ENCODE results near the gene BRCA1.
"Not testable (repeated sequence)": the region's sequence is repeated elsewhere in the genome, so short reads cannot be mapped to it uniquely, and the experiment has no call there.

BRCA1 gene

DNA sequence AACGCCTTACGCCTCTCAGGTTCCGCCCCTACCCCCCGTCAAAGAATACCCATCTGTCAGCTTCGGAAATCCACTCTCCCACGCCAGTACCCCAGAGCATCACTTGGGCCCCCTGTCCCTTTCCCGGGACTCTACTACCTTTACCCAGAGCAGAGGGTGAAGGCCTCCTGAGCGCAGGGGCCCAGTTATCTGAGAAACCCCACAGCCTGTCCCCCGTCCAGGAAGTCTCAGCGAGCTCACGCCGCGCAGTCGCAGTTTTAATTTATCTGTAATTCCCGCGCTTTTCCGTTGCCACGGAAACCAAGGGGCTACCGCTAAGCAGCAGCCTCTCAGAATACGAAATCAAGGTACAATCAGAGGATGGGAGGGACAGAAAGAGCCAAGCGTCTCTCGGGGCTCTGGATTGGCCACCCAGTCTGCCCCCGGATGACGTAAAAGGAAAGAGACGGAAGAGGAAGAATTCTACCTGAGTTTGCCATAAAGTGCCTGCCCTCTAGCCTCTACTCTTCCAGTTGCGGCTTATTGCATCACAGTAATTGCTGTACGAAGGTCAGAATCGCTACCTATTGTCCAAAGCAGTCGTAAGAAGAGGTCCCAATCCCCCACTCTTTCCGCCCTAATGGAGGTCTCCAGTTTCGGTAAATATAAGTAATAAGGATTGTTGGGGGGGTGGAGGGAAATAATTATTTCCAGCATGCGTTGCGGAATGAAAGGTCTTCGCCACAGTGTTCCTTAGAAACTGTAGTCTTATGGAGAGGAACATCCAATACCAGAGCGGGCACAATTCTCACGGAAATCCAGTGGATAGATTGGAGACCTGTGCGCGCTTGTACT lies at the start of gene BRCA1:
TSS of gene BRCA1 (minus strand) at position 232 of the 834 bp plus-strand sequence. CDS start 1,268 bp downstream, outside the sequence.
- DNase-seq, result peak; percentile 86

DNA sequence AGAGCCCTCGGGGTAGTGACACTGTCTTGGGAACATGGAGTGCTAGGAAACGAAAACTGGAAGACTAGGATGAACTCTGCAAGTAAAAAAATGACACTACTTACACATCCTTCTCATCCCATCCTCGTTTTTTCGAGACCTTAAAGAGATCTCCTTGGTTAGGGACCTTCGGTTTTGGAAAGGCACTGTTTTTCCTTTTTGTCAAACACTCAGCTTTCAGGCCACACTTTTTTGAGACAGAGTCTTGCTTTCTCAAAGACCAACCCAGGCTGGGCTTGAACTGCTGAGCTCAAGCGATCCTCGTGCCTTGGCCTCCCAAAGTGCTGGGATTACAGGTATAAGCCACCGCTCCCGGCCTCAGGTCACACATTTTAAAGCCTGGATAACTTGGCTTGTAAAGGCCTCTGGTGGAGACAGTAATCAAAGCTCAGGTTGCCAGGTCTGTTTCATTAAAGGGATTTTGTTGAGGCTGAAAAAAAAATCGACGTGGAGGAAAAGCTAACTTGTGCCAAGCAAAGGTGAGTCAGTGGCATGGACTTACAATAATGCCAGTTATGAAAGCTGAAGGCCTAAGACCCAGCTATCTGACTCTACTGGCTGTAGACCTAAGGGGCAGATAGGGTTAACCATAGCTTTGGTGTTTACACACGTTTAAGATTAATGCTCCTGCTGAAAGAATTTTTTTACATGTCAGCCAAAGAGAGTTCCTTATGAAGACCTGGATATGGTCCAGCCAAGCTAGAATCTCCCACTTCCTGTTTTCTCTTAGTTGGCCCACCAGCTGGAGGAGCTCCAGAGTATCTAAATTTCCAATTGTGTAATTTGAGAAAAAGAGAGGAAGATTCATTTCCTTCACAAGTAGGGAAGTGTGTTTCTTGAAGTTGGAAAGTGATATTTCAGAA lies 46.7 kb upstream of the BRCA1 start:
- no peak for DNase-seq

DNA sequence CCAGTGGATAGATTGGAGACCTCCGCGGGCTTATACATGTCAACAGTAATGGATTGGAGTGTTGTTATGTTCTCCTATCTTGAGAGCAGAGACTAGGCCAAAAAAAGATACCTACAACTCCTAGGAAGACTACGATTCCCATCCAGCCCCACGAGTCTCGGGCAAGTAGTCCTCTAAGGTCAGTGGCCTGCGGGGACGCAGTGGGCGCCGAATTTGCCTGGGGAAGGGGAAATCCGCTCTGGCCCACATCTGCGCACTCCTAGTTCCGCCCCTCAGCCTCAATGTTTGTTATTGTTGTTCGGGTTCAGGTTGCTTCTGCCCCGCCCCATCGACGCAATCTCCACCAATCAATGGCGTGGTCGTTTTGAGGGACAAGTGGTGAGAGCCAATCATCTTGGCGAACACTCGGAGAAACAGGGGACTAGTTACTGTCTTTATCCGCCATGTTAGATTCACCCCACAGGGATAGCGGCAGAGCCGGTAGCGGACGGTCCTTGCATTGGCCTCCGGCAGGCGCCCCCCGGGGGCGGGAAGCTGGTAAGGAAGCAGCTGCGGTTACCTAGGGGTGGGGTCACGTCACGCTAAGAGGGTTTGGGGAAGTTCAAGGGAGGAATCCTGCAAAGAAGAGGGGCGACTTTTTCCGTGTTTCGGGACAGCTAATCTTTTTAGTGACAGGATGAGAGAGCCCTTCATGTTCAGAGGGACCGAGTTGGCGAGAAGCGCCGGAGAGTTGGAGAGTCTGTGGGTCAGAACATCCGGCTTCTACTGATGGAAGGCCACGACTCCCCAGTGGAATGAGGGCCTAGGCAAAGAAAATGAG lies 45.8 kb upstream of the BRCA1 start, which contains the start of gene NBR1:
TSS of gene NBR1 (plus strand) at position 449 of the 820 bp plus-strand sequence. CDS start 4,586 bp downstream, outside the sequence.
- DNase-seq, result peak; percentile 85

DNA sequence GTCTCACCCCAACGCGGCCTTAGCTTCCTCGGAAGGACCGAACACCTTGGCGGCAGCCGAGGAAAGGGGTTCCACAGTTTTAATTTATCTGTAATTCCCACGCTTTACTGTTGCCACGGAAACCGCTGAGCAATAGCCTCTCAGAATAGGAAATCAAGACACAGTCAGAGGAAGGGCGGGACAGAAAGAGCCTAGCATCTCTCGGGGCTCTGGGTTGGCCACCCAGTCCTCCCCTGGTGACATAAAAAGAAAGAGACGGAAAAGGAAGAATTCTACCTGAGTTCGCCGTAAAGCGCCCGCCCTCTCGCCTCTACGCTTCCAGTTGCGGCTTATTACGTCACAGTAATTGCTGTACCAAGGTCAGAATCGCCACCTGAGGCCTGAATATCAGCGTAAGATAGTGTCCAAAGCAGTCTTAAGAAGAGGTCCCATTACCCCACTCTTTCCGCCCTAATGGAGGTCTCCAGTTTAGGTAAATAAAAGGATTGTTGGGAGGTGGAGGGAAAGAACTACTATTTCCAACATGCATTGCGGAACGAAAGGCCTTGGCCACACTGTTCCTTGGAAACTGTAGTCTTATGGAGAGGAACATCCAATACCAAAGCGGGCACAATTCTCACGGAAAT lies 45.1 kb upstream of the BRCA1 start:
- DNase-seq, result peak; percentile 76

- peak; percentile 15 for DNase-seq
Observed at GRCh38 chr17:43169561-43170139, 44.5 kb upstream of the BRCA1 start.

DNA sequence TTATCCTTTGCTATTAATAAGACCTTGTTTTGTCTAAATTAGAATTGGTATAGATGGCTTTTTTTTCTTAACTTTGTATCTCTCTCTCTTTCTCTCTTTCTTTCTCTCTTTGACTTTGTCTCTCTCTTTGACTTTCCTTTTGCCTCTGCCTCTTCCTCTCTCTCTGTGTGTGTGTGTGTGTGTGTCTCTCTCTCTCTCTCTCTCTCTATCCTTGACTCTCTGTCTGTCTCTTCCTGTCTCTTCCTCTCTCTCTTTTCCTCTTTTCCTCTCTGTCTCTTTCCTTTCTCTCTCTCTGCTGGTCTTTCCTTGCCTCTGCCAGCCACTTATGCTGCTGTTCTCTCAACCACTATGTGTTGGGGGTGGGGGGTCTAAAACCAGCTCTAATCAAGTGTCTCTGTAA lies 40.8 kb upstream of the BRCA1 start:
- DNase-seq, result not testable (repeated sequence)

DNA sequence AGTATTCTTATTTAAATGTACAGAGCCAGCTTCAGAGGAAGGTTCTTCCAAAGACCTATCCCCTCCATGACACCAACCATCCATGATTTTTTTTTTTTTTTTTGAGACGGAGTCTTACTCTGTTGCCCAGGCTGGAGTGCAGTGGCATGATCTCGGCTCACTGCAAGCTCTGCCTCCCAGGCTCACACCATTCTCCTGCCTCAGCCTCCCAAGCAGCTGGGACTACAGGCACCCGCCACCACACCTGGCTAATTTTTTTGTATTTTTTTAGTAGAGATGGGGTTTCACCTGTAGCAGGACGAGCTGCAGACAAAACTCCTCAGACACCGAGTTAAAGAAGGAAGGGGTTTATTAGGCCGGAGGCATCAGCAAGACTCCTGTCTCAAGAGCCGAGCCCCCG lies 34.8 kb upstream of the BRCA1 start:
- DNase-seq, result not testable (repeated sequence)

DNA sequence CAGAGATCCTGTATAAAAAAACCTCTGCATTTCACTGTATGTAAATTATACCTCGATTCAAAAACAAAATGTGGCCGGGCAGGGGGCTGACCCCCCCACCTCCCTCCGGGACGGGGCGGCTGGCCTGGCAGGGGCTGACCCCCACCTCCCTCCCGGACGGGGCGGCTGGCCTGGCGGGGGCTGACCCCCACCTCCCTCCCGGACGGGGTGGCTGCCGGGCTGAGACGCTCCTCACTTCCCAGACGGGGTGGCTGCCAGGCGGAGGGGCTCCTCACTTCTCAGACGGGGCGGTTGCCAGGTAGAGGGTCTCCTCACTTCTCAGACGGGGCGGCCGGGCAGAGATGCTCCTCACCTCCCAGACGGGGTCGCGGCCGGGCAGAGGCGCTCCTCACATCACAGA lies 34.1 kb upstream of the BRCA1 start:
- DNase-seq, result not testable (repeated sequence)

DNA sequence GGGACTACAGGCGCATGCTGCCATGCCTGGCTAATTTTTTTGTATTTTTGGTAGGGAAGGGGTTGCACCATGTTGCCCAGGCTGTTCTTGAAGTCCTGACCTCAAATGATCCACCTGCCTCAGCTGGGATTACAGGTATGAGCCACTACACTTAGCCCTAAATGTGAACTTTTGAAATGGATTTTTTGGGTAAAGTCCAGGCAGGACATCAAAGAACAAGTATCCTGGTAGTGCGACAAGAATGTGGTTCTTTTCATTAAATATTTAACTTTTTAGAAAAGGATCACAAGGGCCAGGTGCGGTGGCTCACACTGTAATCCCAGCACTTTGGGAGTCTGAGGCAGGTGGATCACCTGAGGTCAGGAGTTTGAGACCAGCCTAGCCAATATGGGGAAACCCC lies 30.5 kb upstream of the BRCA1 start:
- DNase-seq, result no peak

DNA sequence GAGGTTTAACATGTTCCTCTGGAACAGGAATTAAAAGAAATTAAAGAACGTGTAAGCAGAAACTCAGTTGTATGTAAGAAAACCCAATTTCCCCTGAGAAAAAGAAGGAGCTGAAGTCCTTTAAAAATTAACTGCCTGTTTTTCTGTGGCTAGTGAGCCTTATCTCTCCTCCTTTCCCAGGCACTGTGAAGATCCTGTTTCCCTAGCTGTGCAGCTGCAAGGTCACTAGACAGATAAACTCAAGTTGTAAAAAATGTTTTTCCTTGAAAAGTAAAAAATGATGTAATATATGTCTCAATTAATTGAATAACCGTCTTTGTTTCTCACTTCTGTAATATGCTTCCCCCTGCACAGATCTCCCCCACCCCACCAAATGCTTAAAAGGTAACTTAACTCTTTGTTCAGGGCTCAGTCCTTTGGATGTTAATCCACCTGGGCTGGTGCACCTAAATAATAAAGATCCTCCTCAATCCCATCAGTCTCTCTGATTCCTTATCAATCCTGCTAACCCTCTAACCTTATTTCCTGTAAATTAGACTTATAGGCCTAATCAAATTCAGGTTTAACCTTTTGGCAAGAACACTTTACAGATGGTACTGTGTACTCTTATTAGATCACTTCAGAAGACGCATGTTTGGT lies 28.2 kb upstream of the BRCA1 start:
- not testable (repeated sequence) for DNase-seq

DNA sequence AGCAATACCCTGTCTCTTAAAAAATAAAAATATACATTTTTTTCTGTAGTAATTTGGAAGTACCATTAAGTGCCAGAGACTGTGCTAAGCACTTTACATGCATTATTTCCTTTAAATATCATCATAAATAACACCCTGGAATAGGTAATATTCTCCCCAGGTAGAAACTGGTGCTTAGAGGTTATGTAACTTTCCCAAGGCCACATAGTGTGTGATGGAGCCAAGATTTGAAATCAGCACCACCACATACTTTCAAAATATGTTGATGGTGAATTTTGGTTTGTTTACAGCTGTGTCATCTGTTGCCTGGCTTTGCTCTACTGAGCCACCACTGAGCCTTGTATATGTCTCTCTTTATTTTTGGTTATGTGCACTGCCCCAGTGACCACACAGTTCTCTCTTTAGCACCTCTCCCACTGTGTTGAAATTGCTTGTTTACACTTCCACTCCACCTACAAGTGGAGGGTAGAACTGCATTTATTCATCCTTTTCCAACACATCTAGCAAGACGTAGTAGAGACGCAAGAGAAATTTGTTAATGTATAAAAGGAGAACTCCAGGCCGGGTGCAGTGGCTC lies 26.8 kb upstream of the BRCA1 start:
- no peak for DNase-seq

DNA sequence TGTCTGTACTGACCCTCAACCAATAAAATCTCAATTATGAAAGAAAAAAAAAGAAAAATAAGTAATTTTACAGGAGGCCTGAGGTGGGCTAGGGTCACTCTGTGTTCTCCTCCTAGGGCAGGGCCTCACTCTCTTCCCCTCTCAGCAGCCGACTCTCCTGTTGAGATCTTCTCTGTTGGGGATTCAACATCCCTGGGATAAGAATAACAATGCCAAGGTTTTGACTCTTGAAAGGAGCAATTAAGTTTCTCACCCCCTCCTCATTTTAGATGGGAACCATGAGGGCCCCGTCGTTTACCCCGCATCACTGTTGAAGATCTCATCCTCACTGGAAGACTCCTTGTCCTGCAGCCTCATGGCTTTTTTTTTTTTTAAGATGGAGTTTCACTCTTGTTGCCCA lies 21.5 kb upstream of the BRCA1 start:
- no peak for DNase-seq

GRCh38 chr17:43143201-43143600 lies 18.0 kb upstream of the BRCA1 start:
- no peak for DNase-seq

- no peak for DNase-seq
Observed at GRCh38 chr17:43142153-43142552, 17.0 kb upstream of the BRCA1 start.

DNA sequence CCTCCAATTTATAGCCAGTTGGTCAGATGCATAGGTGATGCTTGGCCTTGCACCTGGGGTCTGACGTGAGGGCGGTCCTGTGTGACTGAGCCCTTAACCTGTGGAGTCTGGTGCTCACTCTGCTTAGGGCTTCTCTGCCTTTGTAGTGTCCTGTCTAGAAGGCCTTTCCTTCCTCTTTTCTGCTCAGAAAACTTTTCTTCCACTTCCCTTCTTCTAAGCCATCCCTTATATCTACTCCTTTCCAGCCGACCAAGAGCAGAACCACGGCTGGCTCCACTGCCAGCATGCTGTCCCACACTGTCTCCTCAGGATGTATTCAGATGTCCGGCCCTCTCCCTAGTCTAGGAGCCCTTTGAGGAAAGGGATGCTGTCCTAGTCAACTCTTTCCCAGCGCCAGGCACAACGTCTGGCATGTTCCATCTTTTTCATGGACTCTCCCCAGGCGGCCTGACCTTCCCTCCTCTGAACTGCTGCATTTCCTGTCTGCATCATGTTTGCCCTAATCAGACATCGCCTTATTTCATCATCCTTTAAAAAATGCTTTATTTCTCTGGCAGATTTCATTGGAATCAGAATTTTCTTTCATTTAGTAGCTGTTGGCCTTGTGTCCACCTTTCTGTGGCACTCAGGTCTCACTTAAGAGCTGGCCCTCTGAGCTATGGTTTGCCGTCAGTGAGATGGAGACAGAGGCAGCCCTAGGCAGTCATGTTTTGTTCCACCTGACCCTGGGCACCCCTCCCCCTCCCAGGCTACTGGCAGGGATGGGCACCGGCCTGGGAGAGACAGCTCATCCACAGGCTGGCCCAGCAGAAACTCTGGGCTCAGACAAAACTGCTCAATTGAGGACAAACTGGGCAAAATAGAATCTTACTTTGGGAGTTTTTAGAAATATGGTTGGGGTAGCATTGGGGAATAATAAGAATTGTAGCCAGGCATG lies 15.5 kb upstream of the BRCA1 start:
- DNase-seq, result no peak

DNA sequence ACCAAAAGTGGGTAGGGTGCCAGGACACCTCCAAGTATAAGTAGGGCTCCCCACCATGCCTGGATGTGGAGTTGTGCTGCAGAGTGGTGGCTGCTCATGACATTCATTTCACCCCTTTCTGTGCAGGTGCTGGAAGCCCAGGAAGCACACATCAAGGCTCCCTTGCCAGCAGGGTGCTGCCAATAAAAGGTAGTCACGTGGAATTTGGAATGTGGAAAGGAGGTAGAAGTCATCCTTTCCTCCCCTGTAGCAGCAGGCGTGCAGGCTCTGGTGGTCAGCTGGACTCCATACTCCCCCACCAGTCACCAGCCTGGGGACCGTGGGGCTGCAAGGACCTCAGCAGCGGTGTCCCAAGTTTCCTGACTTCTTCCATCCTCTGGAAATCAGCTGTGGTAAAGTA lies 13.4 kb upstream of the BRCA1 start:
- DNase-seq, result not testable (repeated sequence)

DNA sequence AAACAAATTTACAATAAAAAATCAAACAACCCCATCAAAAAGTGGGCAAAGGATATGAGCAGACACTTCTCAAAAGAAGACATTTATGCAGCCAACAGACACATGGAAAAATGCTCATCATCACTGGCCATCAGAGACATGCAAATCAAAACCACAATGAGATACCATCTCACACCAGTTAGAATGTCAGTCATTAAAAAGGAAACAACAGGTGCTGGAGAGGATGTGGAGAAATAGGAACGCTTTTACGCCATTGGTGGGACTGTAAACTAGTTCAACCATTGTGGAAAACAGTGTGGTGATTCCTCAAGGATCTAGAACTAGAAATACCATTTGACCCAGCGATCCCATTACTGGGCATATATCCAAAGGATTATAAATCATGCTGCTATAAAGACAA lies 11.4 kb upstream of the BRCA1 start:
- not testable (repeated sequence) for DNase-seq

- DNase-seq, result no peak
Observed at GRCh38 chr17:43135454-43135819, 10.3 kb upstream of the BRCA1 start.

DNA sequence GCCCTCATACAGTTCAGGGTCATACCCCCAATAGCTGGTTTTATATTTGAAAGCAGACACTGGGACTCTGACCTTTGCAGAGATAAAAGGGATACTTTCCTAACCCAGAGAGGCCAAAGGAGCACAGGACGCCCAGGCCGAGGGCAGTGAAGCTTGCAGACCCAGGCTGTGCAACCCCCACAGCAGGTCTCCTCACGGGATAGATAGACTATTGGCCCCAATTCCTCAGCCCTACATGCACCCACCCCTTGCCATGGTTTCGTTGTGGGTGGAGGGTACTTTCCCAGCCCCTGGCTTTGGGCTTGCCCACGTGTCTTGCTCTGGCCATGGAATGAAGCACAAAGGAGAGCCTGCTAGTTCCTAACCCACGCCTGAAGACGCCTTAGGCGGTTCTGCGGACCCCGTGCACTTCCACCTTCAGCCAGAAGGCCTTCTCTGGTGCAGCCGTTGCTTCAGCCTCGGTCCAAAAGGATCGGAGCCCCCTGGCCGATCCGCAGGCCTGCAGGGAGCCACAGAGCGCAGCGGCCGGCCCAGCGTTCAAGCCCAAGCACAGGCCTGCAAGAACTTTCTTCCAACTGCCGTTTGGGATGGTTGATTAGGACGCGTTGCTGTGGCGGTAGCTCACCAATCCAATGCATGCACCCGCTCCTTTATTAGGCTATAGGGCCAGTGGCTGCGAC lies 9.8 kb upstream of the BRCA1 start:
- no peak for DNase-seq
